Measurements from ENCODE around the gene ANAPC13. TPM values are rescaled to one million over a fixed set of nuclear protein-coding genes. Genes with fewer than 3 reads are reported as not detected.

Gene ANAPC13
- total and polyA plus RNA-seq, 2 of the 13 experiments (the other 11 are each of a cell fraction or from before 2014, with no cell fraction given) = 48.7 to 69.1 TPM

GRCh38 chr3:134437211-134437752 is 48.5 kb downstream of the ANAPC13 start (continued):
- no peak for TF ChIP-seq AGO2 (optimal IDR thresholded peaks at IDR 0.05; ENCODE audit: low read depth, low read length)
- no peak for TF ChIP-seq KDM2A (CRISPR knock-in tag; IDR thresholded peaks at IDR 0.05; ENCODE audit: borderline replicate concordance, low read depth)
- TF ChIP-seq JUND (CRISPR knock-in tag; IDR thresholded peaks at IDR 0.05) = no peak
- no peak for TF ChIP-seq ZNF607 (CRISPR knock-in tag; IDR thresholded peaks at IDR 0.05; ENCODE audit: borderline replicate concordance)

- in situ Hi-C loops (cut with HindIII; ENCODE audit: extremely low pct_ligation_motif_present, low pct_unique_long_range_greater_than_20kb) (no loop called here), intact Hi-C loops (cut with micrococcal nuclease; ENCODE audit: unreplicated experiment) (no loop called here)
- Histone ChIP-seq H4K20me1 (ENCODE audit: insufficient read depth, low read length) (no peaks in the 10 kb centered on the region), H3K27ac (ENCODE audit: extremely low read length, insufficient read depth, low read length) (no peak overlapping the region), H3K9ac (ENCODE audit: insufficient read depth, low read depth, low read length) (no peak overlapping the region), H3K36me3 (replicated peaks in 1 of 2; ENCODE audit: control insufficient read depth in 1 of 2, insufficient read depth in 2 of 2, low read length in 2 of 2) (no peaks in the 10 kb centered on the region), H3K27me3 (ENCODE audit: control insufficient read depth in 1 of 2, insufficient read depth in 2 of 2, low read length in 2 of 2) (peaks cover 0 to under 1% of the 10 kb centered on the region in 2 experiments; a peak in 1 of 5 replicates), H3K79me2 (ENCODE audit: insufficient read depth, low read length) (no peaks in the 10 kb centered on the region), H3K4me2 (ENCODE audit: low read depth, low read length) (no peak overlapping the region), H2AFZ (ENCODE audit: low read length) (no peak overlapping the region), H3K4me1 (ENCODE audit: insufficient read depth, low read length) (peaks cover 15% of the 10 kb centered on the region), H3K4me3 (replicated peaks in 1 of 3; ENCODE audit: insufficient read depth in 1 of 3, low read depth in 2 of 3, low read length in 3 of 3) (no peak overlapping the region), H3K9me3 (ENCODE audit: low read length) (no peaks in the 10 kb centered on the region)
- 57% methylated on average over 3 of the region's 3 CpGs for WGBS (ENCODE audit: low lambda C conversion rate)
- BruUV-seq (replicated peaks) = no TSS peak
- CTCF ChIA-PET (ENCODE audit: low intra/inter-chr PET ratio, low total read pairs) = no interaction called here
- FAIRE-seq (no peak), ATAC-seq (no peak), DNase-seq (ENCODE audit: low spot score) (no peak)
- POLR2A ChIA-PET = no interaction called here
- TF ChIP-seq TCF12 (IDR thresholded peaks at IDR 0.05) = no peak
- no peak for TF ChIP-seq TCF12 (CRISPR knock-in tag; IDR thresholded peaks at IDR 0.05)
- no peak for TF ChIP-seq ZNF354B (CRISPR knock-in tag; IDR thresholded peaks at IDR 0.05)
- TF ChIP-seq FOXA1 (IDR thresholded peaks at IDR 0.05) = no peak
- TF ChIP-seq FOXA1 (CRISPR knock-in tag; IDR thresholded peaks at IDR 0.05) = no peak
- no peak for TF ChIP-seq ZNF232 (CRISPR knock-in tag; IDR thresholded peaks at IDR 0.05; ENCODE audit: borderline replicate concordance)
- no peak for TF ChIP-seq SAP130 (CRISPR knock-in tag; IDR thresholded peaks at IDR 0.05; ENCODE audit: low read depth)
- TF ChIP-seq ZNF746 (CRISPR knock-in tag; IDR thresholded peaks at IDR 0.05) = no peak
- TF ChIP-seq, protein P1, sequence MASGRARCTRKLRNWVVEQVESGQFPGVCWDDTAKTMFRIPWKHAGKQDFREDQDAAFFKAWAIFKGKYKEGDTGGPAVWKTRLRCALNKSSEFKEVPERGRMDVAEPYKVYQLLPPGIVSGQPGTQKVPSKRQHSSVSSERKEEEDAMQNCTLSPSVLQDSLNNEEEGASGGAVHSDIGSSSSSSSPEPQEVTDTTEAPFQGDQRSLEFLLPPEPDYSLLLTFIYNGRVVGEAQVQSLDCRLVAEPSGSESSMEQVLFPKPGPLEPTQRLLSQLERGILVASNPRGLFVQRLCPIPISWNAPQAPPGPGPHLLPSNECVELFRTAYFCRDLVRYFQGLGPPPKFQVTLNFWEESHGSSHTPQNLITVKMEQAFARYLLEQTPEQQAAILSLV (CRISPR knock-in tag; IDR thresholded peaks at IDR 0.05; ENCODE audit: borderline replicate concordance) = no peak
- no peak for TF ChIP-seq SNAPC2 (CRISPR knock-in tag; IDR thresholded peaks at IDR 0.05)
- TF ChIP-seq PHF5A (CRISPR knock-in tag; IDR thresholded peaks at IDR 0.05; ENCODE audit: low read depth, unreplicated experiment) = no peak
- TF ChIP-seq, protein P2, sequence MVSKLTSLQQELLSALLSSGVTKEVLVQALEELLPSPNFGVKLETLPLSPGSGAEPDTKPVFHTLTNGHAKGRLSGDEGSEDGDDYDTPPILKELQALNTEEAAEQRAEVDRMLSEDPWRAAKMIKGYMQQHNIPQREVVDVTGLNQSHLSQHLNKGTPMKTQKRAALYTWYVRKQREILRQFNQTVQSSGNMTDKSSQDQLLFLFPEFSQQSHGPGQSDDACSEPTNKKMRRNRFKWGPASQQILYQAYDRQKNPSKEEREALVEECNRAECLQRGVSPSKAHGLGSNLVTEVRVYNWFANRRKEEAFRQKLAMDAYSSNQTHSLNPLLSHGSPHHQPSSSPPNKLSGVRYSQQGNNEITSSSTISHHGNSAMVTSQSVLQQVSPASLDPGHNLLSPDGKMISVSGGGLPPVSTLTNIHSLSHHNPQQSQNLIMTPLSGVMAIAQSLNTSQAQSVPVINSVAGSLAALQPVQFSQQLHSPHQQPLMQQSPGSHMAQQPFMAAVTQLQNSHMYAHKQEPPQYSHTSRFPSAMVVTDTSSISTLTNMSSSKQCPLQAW (CRISPR knock-in tag; IDR thresholded peaks at IDR 0.05) = no peak
- no peak for TF ChIP-seq ATRX (CRISPR knock-in tag; IDR thresholded peaks at IDR 0.05; ENCODE audit: borderline replicate concordance)
- no peak for TF ChIP-seq ZNF672 (CRISPR knock-in tag; IDR thresholded peaks at IDR 0.05)
- no peak for TF ChIP-seq ZNF549 (CRISPR knock-in tag; IDR thresholded peaks at IDR 0.05)
- TF ChIP-seq MXI1 (IDR thresholded peaks at IDR 0.05; ENCODE audit: borderline replicate concordance, low read depth, low read length) = no peak
- TF ChIP-seq ZNF816 (CRISPR knock-in tag; IDR thresholded peaks at IDR 0.05; ENCODE audit: borderline replicate concordance) = no peak
- TF ChIP-seq, protein P3, sequence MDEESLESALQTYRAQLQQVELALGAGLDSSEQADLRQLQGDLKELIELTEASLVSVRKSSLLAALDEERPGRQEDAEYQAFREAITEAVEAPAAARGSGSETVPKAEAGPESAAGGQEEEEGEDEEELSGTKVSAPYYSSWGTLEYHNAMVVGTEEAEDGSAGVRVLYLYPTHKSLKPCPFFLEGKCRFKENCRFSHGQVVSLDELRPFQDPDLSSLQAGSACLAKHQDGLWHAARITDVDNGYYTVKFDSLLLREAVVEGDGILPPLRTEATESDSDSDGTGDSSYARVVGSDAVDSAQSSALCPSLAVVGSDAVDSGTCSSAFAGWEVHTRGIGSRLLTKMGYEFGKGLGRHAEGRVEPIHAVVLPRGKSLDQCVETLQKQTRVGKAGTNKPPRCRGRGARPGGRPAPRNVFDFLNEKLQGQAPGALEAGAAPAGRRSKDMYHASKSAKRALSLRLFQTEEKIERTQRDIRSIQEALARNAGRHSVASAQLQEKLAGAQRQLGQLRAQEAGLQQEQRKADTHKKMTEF (CRISPR knock-in tag; IDR thresholded peaks at IDR 0.05) = no peak
These were observed 53.5 kb downstream of the ANAPC13 start for GRCh38 chr3:134432236-134432635.

Measured in HepG2 (cell line).